ENCODE measurements around the gene PIGN.

Gene PIGN

GRCh38 chr18:62209046-62209445 is 22.2 kb upstream of the PIGN start:
- Histone ChIP-seq H3K27ac (no peak overlapping the region), H3K4me3 (no peak overlapping the region), H3K36me3 (ENCODE audit: insufficient read depth, low read length) (peaks cover 5% of the 10 kb centered on the region; the same call in 1 of the 2 replicates), H3K9ac (ENCODE audit: insufficient read length) (no peak overlapping the region), H3K9me3 (ENCODE audit: low read depth, low read length) (peaks cover 2% of the 10 kb centered on the region; the same call in 1 of the 2 replicates)
- DNase-seq (ENCODE audit: low read depth, low spot score), result no peak
- TF ChIP-seq POLR2AphosphoS5 (IDR thresholded peaks at IDR 0.05; ENCODE audit: borderline replicate concordance, low read depth, low read length) (no peak), EZH2 (IDR thresholded peaks at IDR 0.05) (no peak), FOXP2 (optimal IDR thresholded peaks at IDR 0.05; ENCODE audit: control extremely low read depth, extremely low read length, insufficient read depth) (no peak)

DNA sequence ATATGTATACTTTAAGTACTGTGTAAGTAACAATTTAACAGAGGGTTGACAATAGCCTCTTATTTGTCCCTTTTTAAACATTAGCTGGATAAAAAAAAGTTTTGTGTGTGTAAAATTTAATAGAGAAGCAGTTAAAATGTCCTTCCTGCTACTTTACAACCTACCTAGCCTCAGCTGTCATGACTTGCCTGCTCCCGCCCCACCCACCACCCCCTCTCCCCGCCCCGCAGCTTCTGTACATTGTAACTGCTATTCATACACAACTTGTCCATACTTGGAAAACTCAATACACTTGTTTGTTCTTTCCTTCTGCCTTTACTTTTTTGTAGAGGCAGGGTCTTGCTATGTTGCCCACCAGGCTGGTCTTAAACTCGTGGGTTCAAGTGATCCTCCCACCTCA is 19.7 kb upstream of the PIGN start:
- Histone ChIP-seq H3K4me3 (no peak overlapping the region), H3K27ac (no peak overlapping the region), H3K36me3 (ENCODE audit: insufficient read depth, low read length) (no peaks in the 10 kb centered on the region), H3K9ac (ENCODE audit: insufficient read length) (no peak overlapping the region), H3K9me3 (ENCODE audit: low read depth, low read length) (peaks cover 2% of the 10 kb centered on the region; the same call in 1 of the 2 replicates)
- TF ChIP-seq POLR2AphosphoS5 (IDR thresholded peaks at IDR 0.05; ENCODE audit: borderline replicate concordance, low read depth, low read length), result no peak
- TF ChIP-seq FOXP2 (optimal IDR thresholded peaks at IDR 0.05; ENCODE audit: control extremely low read depth, extremely low read length, insufficient read depth), result no peak
- TF ChIP-seq EZH2 (IDR thresholded peaks at IDR 0.05), result no peak
- DNase-seq (ENCODE audit: low read depth, low spot score), result no peak

DNA sequence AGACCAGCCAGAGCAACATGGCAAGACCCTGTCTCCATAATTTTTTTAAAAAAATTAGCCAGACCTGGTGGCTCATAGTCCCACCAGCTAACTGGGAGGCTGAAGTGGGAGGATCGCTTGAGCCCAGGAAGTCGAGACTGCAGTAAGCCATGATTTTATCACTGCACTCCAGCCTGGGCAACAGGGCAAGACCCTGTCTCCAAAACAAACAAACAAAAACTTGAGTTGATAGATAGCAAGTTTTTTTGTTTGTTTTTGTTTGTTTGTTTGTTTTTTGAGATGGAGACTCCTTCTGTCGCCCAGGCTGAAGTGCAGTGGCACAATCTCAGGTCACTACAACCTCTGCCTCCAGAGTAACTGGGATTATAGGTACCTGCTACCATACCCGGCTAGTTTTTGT is 19.0 kb upstream of the PIGN start:
- Histone ChIP-seq H3K4me3 (no peak overlapping the region), H3K9me3 (ENCODE audit: low read depth, low read length) (peaks cover 2% of the 10 kb centered on the region; the same call in 1 of the 2 replicates), H3K27ac (no peak overlapping the region), H3K9ac (ENCODE audit: insufficient read length) (no peak overlapping the region), H3K36me3 (ENCODE audit: insufficient read depth, low read length) (no peaks in the 10 kb centered on the region)
- no peak for DNase-seq (ENCODE audit: low read depth, low spot score)
- TF ChIP-seq EZH2 (IDR thresholded peaks at IDR 0.05), result no peak
- no peak for TF ChIP-seq FOXP2 (optimal IDR thresholded peaks at IDR 0.05; ENCODE audit: control extremely low read depth, extremely low read length, insufficient read depth)
- TF ChIP-seq POLR2AphosphoS5 (IDR thresholded peaks at IDR 0.05; ENCODE audit: borderline replicate concordance, low read depth, low read length), result no peak

DNA sequence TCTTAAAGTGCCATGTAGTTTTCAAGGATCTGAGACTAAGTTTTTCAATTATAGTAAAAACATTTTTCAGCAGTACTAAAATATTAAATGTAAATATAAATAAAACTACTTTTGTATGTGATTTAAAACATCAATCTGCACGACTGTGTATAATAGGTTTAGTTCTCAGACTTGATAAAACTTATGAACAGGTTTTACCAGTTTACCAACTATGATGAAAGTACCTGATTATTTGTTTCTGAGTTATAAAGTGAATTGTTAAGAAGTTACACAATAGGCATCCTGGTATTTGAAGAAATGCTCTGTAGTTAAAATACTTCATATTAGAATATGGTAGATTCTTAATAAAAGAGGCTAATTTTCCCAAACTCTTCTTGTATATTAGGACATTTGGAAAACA is 15.0 kb upstream of the PIGN start:
- no peak overlapping the region for H3K4me3 ChIP-seq
- TF ChIP-seq FOXP2 (optimal IDR thresholded peaks at IDR 0.05; ENCODE audit: control extremely low read depth, extremely low read length, insufficient read depth), result no peak
- H3K9me3 ChIP-seq (ENCODE audit: low read depth, low read length), result no peaks in the 10 kb centered on the region
- no peak overlapping the region for H3K9ac ChIP-seq (ENCODE audit: insufficient read length)
- no peak overlapping the region for H3K27ac ChIP-seq
- DNase-seq (ENCODE audit: low read depth, low spot score), result no peak
- H3K36me3 ChIP-seq (ENCODE audit: insufficient read depth, low read length), result no peaks in the 10 kb centered on the region

GRCh38 chr18:62200121-62200914 is 13.5 kb upstream of the PIGN start:
- H3K27ac ChIP-seq, result no peak overlapping the region
- DNase-seq (ENCODE audit: low read depth, low spot score), result no peak
- H3K9me3 ChIP-seq (ENCODE audit: low read depth, low read length), result no peaks in the 10 kb centered on the region
- no peaks in the 10 kb centered on the region for H3K36me3 ChIP-seq (ENCODE audit: insufficient read depth, low read length)
- H3K9ac ChIP-seq (ENCODE audit: insufficient read length), result no peak overlapping the region
- no peak overlapping the region for H3K4me3 ChIP-seq
- TF ChIP-seq POLR2AphosphoS5 (IDR thresholded peaks at IDR 0.05; ENCODE audit: borderline replicate concordance, low read depth, low read length) (no peak), FOXP2 (optimal IDR thresholded peaks at IDR 0.05; ENCODE audit: control extremely low read depth, extremely low read length, insufficient read depth) (no peak), EZH2 (IDR thresholded peaks at IDR 0.05) (no peak)

DNA sequence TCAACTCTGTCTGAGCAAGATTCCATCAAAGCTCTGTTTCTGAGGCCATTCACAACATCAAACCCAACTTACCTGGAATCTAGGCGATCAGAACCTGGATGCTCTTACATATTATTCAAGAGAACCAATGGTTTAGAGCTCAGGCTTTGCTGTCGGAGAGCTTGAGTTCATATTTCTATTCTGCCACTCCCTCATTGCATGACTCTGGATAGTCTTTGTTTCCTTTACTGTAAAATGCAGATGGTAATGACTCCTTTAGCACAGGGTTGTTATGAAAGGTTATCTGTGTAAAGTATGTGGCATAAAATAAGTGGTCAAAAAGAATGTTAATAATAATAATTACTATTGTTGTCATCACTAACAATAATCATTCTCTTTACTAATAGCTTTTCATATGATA is 12.8 kb upstream of the PIGN start:
- H3K36me3 ChIP-seq (ENCODE audit: insufficient read depth, low read length), result no peaks in the 10 kb centered on the region
- no peak overlapping the region for H3K4me3 ChIP-seq
- no peak for TF ChIP-seq FOXP2 (optimal IDR thresholded peaks at IDR 0.05; ENCODE audit: control extremely low read depth, extremely low read length, insufficient read depth)
- no peak for TF ChIP-seq POLR2AphosphoS5 (IDR thresholded peaks at IDR 0.05; ENCODE audit: borderline replicate concordance, low read depth, low read length)
- no peak for TF ChIP-seq EZH2 (IDR thresholded peaks at IDR 0.05)
- H3K9ac ChIP-seq (ENCODE audit: insufficient read length), result no peak overlapping the region
- H3K27ac ChIP-seq, result no peak overlapping the region
- H3K9me3 ChIP-seq (ENCODE audit: low read depth, low read length), result no peaks in the 10 kb centered on the region
- DNase-seq (ENCODE audit: low read depth, low spot score), result no peak

DNA sequence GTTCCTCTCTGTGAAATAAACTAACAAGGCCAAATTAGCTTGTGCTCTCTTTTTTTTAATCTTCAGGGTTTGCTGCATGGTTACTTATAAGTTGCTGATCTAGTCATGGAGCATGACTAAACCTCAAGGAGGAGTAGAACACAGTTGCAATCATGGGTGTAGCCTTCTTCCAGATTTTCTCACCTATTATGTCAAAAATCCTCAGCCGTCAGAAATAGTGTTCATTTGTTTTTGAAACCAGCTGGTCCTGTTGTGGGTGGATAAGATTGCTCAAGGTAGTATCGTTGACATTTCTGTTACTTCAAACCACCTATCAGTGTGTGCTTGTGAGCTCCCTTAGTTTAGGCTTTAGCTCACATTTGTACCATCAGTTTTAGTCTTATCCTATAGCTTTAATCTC is 11.4 kb upstream of the PIGN start:
- no peak overlapping the region for H3K27ac ChIP-seq
- no peak overlapping the region for H3K4me3 ChIP-seq
- H3K9ac ChIP-seq (ENCODE audit: insufficient read length), result no peak overlapping the region
- no peaks in the 10 kb centered on the region for H3K9me3 ChIP-seq (ENCODE audit: low read depth, low read length)
- no peaks in the 10 kb centered on the region for H3K36me3 ChIP-seq (ENCODE audit: insufficient read depth, low read length)
- TF ChIP-seq FOXP2 (optimal IDR thresholded peaks at IDR 0.05; ENCODE audit: control extremely low read depth, extremely low read length, insufficient read depth), result no peak
- TF ChIP-seq POLR2AphosphoS5 (IDR thresholded peaks at IDR 0.05; ENCODE audit: borderline replicate concordance, low read depth, low read length), result no peak
- TF ChIP-seq EZH2 (IDR thresholded peaks at IDR 0.05), result no peak
- no peak for DNase-seq (ENCODE audit: low read depth, low spot score)

DNA sequence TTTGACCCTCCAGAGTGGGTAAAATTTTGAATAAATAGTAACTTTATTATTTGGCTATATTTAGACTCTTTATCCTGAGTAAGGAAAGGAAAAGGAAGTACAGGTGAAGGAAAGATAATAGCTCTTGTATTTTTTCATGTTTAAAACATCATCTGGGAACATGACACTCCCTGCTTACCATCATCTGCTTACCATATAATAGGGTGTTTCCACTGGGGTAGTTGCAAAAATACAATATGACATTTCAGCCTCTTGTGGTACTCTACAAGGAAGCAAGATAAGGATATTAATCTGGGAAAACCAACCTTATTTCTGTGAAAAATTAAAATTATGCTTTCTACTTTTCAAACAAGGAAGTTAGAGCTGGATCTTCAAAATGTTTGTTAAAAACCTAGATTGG is 10.1 kb upstream of the PIGN start:
- Histone ChIP-seq H3K9me3 (ENCODE audit: low read depth, low read length) (no peaks in the 10 kb centered on the region), H3K9ac (ENCODE audit: insufficient read length) (no peak overlapping the region), H3K27ac (no peak overlapping the region), H3K36me3 (ENCODE audit: insufficient read depth, low read length) (no peaks in the 10 kb centered on the region), H3K4me3 (no peak overlapping the region)
- no peak for DNase-seq (ENCODE audit: low read depth, low spot score)
- TF ChIP-seq FOXP2 (optimal IDR thresholded peaks at IDR 0.05; ENCODE audit: control extremely low read depth, extremely low read length, insufficient read depth) (no peak), EZH2 (IDR thresholded peaks at IDR 0.05) (no peak), POLR2AphosphoS5 (IDR thresholded peaks at IDR 0.05; ENCODE audit: borderline replicate concordance, low read depth, low read length) (no peak)

GRCh38 chr18:62196079-62196478 is 9.2 kb upstream of the PIGN start:
- Histone ChIP-seq H3K27ac (no peak overlapping the region), H3K9me3 (ENCODE audit: low read depth, low read length) (no peaks in the 10 kb centered on the region), H3K4me3 (no peak overlapping the region), H3K36me3 (ENCODE audit: insufficient read depth, low read length) (no peaks in the 10 kb centered on the region), H3K9ac (ENCODE audit: insufficient read length) (no peak overlapping the region)
- DNase-seq (ENCODE audit: low read depth, low spot score), result no peak
- TF ChIP-seq POLR2AphosphoS5 (IDR thresholded peaks at IDR 0.05; ENCODE audit: borderline replicate concordance, low read depth, low read length), result no peak
- TF ChIP-seq FOXP2 (optimal IDR thresholded peaks at IDR 0.05; ENCODE audit: control extremely low read depth, extremely low read length, insufficient read depth), result no peak
- no peak for TF ChIP-seq EZH2 (IDR thresholded peaks at IDR 0.05)
